Transverse colon (tissue), 4 donors: ENCODE results near the gene DAW1. TPM values are rescaled to one million over a fixed set of nuclear protein-coding genes. Genes with fewer than 3 reads are reported as not detected.

Experiments used
- DNase-seq: peaks from one replicate; pipeline ENCODE4 v3.0.0-alpha.2; 2019
- H3K27ac ChIP-seq, 4 donors: fragments of 200-600 bp; sonication (generic); 2 replicates each; pipeline ENCODE4 v1.5.1; 2016 to 2018; ENCODE audit warnings: inconsistent platforms in 4 of 4
- H3K27me3 ChIP-seq: fragments of 200-600 bp; sonication (generic); 2 replicates; pipeline ENCODE4 v1.5.1; 2017; ENCODE audit warnings: inconsistent platforms
- H3K36me3 ChIP-seq, 4 donors: fragments of 200-600 bp; sonication (generic); 2 replicates each; pipeline ENCODE4 v1.5.1; 2017 to 2019; ENCODE audit warnings: inconsistent platforms in 4 of 4
- H3K4me1 ChIP-seq, 4 donors: fragments of 200-600 bp; sonication (generic); 2 replicates each; pipeline ENCODE4 v1.5.1; 2017 to 2020; ENCODE audit warnings: inconsistent platforms in 4 of 4
- H3K4me3 ChIP-seq, 4 donors: fragments of 200-600 bp; sonication (generic); 1 replicate in 1 of 4; 2 replicates in 3 of 4; pipeline versions ENCODE4 v1.5.1 to v1.6.1; 2017 to 2019; ENCODE audit warnings: inconsistent platforms in 4 of 4
- H3K9me3 ChIP-seq, 2 donors: fragments of 200-600 bp; sonication (generic); 2 replicates each; pipeline ENCODE4 v1.5.1; 2017 to 2019; ENCODE audit warnings: inconsistent platforms in 2 of 2
- CTCF ChIP-seq, 5 experiments: fragments of 200-600 bp in 3 of 5; fragments of 450-650 bp in 2 of 5; sonication (generic) in 3 of 5; IDR thresholded peaks; 1 replicate in 2 of 5; 2 replicates in 3 of 5; pipeline ENCODE4 v1.5.1; 2016 to 2017; ENCODE audit warnings: antibody characterized with exemption in 5 of 5, inconsistent platforms in 3 of 5, mild to moderate bottlenecking in 2 of 5, moderate library complexity in 1 of 5
- EP300 ChIP-seq: sonication (generic); formaldehyde crosslinking; IDR thresholded peaks from one replicate; pipeline ENCODE4 v1.6.1; 2017; ENCODE audit warnings: antibody characterized with exemption, low read depth
- POLR2A ChIP-seq: fragments of 450-650 bp; IDR thresholded peaks from one replicate; pipeline ENCODE4 v1.6.1; 2016; ENCODE audit warnings: antibody characterized with exemption, mild to moderate bottlenecking, moderate library complexity
- POLR2AphosphoS5 ChIP-seq, 3 donors: sonication (generic); formaldehyde crosslinking; IDR thresholded peaks; one replicate each; pipeline ENCODE4 v1.6.1; 2016; ENCODE audit warnings: antibody characterized with exemption in 3 of 3
- WGBS, 2 donors: methylation state at CpG; one replicate each; pipeline ENCODE4 v1.1.5; 2018; ENCODE audit warnings: low coverage in 1 of 2; 5-methylcytosine and 5-hydroxymethylcytosine counted together
- in situ Hi-C, 4 donors: fragments of 200-750 bp; cut with MboI; loops; one replicate each; pipeline versions ENCODE4 v1.15.0 to v1.15.1; 2017; ENCODE audit warnings: low sequenced_read_pairs in 3 of 4, low pct_ligation_motif_present in 1 of 4, low pct_unique_long_range_greater_than_20kb in 1 of 4
- intact Hi-C: fragments of 100-400 bp; cut with DNase I; formaldehyde crosslinking; loops from one replicate; pipeline ENCODE4 v1.15.1; 2023; ENCODE audit warnings: low total_unique reads
- total RNA-seq, 4 donors: library from RNA; depleted of rRNA; stranded (reverse); fragments of >200 nt; gene quantifications; one replicate each; pipeline ENCODE4 v1.1.0, GENCODE V29; 2016

The DAW1 gene
- total RNA-seq, 4 donors from 2014 or later = not detected

- TF ChIP-seq POLR2A (no peak), POLR2AphosphoS5 (IDR thresholded peaks at IDR 0.05) (no peak), EP300 (no peak), CTCF (IDR thresholded peaks at IDR 0.05) (no peak)
- H3K36me3 ChIP-seq = no peaks in the 10 kb centered on the region
- H3K9me3 ChIP-seq = no peaks in the 10 kb centered on the region
- no peak overlapping the region for H3K27ac ChIP-seq
- peak overlapping the region in 3 of 4 donors; percentile 14 to 45 (median 20) for H3K4me3 ChIP-seq
- H3K4me1 ChIP-seq = peaks cover 0 to 7% (median 0%) of the 10 kb centered on the region in 4 donors
- no peak for DNase-seq
- WGBS, 2 donors = 67 to 95% methylated on average over 4 to 13 of the region's 13 CpGs
- in situ Hi-C loops (loop anchor here in 1 of 4 donors (25.0 kb wide), 1 partner anchor 209 kb away; the partner anchor contains the start of gene SCYGR5), intact Hi-C loops (no loop called here)
- H3K27me3 ChIP-seq = peaks cover 9% of the 10 kb centered on the region
These were observed 589 bp upstream of the DAW1 start for GRCh38 chr2:227870710-227871374.

DNA sequence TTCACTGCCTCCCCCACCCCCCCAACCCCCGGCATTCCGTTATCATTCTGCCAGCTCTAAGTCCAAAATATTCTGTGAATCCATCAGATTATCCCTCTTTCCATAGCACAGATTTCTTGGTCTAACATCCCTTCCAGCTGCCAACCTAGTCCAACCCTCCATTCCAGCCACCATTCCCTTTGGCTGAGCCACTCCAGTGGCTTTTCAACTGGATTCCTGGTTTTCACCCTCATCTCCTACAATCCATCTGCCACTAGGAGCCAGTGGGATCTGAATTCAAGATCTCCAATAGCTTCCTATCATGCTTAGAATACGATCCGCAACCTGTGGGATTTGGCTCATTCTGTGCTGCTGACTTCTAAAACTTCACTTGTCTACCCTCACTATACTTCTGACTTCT is 1.2 kb downstream of the DAW1 start:
- no peak overlapping the region for H3K27ac ChIP-seq
- in situ Hi-C loops (loop anchor here in 1 of 4 donors (25.0 kb wide), 1 partner anchor 210 kb away; the partner anchor contains the start of gene SCYGR5), intact Hi-C loops (no loop called here)
- H3K4me1 ChIP-seq = peaks cover 0 to 7% (median 0%) of the 10 kb centered on the region in 4 donors
- no peak overlapping the region for H3K4me3 ChIP-seq
- H3K27me3 ChIP-seq = peaks cover 9% of the 10 kb centered on the region
- TF ChIP-seq CTCF (IDR thresholded peaks at IDR 0.05) (no peak), POLR2AphosphoS5 (IDR thresholded peaks at IDR 0.05) (no peak), POLR2A (no peak), EP300 (no peak)
- no peak for DNase-seq
- no peaks in the 10 kb centered on the region for H3K36me3 ChIP-seq
- no peaks in the 10 kb centered on the region for H3K9me3 ChIP-seq
- 91 to 96% methylated on average over 4 of the region's 4 CpGs for WGBS, 2 donors

GRCh38 chr2:227876300-227876801 is 4.9 kb downstream of the DAW1 start:
- in situ Hi-C loops (loop anchor here in 1 of 4 donors (25.0 kb wide), 1 partner anchor 786 kb away; no protein-coding TSS in a partner anchor), intact Hi-C loops (no loop called here)
- no peaks in the 10 kb centered on the region for H3K36me3 ChIP-seq
- no peak overlapping the region for H3K27ac ChIP-seq
- H3K9me3 ChIP-seq = no peaks in the 10 kb centered on the region
- peaks cover 6% of the 10 kb centered on the region for H3K27me3 ChIP-seq
- no peak overlapping the region for H3K4me3 ChIP-seq
- TF ChIP-seq CTCF (IDR thresholded peaks at IDR 0.05) = no peak
- TF ChIP-seq POLR2AphosphoS5 (IDR thresholded peaks at IDR 0.05) = no peak
- TF ChIP-seq EP300 = no peak
- no peak for TF ChIP-seq POLR2A
- WGBS, 2 donors = 85 to 86% methylated on average over 6 of the region's 6 CpGs
- peaks cover 0 to 4% (median 0%) of the 10 kb centered on the region in 4 donors for H3K4me1 ChIP-seq
- DNase-seq = no peak

GRCh38 chr2:227877421-227878310 is 6.2 kb downstream of the DAW1 start:
- DNase-seq = no peak
- in situ Hi-C loops = loop anchor here in 1 of 4 donors (25.0 kb wide), 1 partner anchor 785 kb away; no protein-coding TSS in a partner anchor
- H3K27ac ChIP-seq = no peak overlapping the region
- no peak overlapping the region for H3K4me3 ChIP-seq
- H3K4me1 ChIP-seq = no peaks in the 10 kb centered on the region
- WGBS, 2 donors = 57 to 63% methylated on average over 6 to 9 of the region's 9 CpGs
- intact Hi-C loops = no loop called here
- no peaks in the 10 kb centered on the region for H3K9me3 ChIP-seq
- H3K27me3 ChIP-seq = no peaks in the 10 kb centered on the region
- no peaks in the 10 kb centered on the region for H3K36me3 ChIP-seq
- TF ChIP-seq POLR2A (no peak), CTCF (IDR thresholded peaks at IDR 0.05) (no peak), EP300 (no peak), POLR2AphosphoS5 (IDR thresholded peaks at IDR 0.05) (no peak)
